HepG2 (cell line): ENCODE results near the gene ACSF3. TPM values are rescaled to one million over a fixed set of nuclear protein-coding genes. Genes with fewer than 3 reads are reported as not detected.
A peak's percentile ranks its signal among the peaks of the same experiment; 100 is the strongest.

ENCODE experiments used
- ATAD3A ChIP-seq: sonication (generic); formaldehyde crosslinking; IDR thresholded peaks from 2 replicates; pipeline ENCODE4 v1.4.0; 2020; ENCODE audit warnings: missing genetic modification reagents
- CHD2 ChIP-seq: IDR thresholded peaks from 2 replicates; pipeline ENCODE4 v1.6.1; 2011; ENCODE audit warnings: low read depth, low read length, improper control_type of control experiment
- CREB1 ChIP-seq, 2 experiments: fragments of 450-650 bp in 1 of 2; IDR thresholded peaks; 2 replicates each; pipeline ENCODE4 v1.6.1; 2016 to 2017; ENCODE audit warnings: control low read depth in 1 of 2, mild to moderate bottlenecking in 1 of 2, missing compliant biosample characterization in 1 of 2, missing genetic modification characterization in 1 of 2
- ERF ChIP-seq: IDR thresholded peaks from 2 replicates; pipeline ENCODE4 v1.6.1; 2018; ENCODE audit warnings: missing biosample characterization, missing genetic modification reagents
- FOXP4 ChIP-seq: sonication (generic); formaldehyde crosslinking; IDR thresholded peaks from 2 replicates; pipeline ENCODE4 v1.4.0; 2020; ENCODE audit warnings: missing genetic modification reagents
- KDM2A ChIP-seq: sonication (generic); formaldehyde crosslinking; IDR thresholded peaks from 2 replicates; pipeline ENCODE4 v1.4.0; 2020; ENCODE audit warnings: low read depth, missing genetic modification reagents, borderline replicate concordance
- KDM5A ChIP-seq: fragments of 200-600 bp; sonication (generic); IDR thresholded peaks from 2 replicates; pipeline ENCODE4 v1.7.0; 2018; ENCODE audit warnings: antibody characterized with exemption, mild to moderate bottlenecking, low read length, borderline replicate concordance
- KLF13 ChIP-seq: sonication (generic); formaldehyde crosslinking; IDR thresholded peaks from 2 replicates; pipeline ENCODE4 v1.4.0; 2020; ENCODE audit warnings: mild to moderate bottlenecking, missing genetic modification reagents
- MED13 ChIP-seq: sonication (generic); formaldehyde crosslinking; IDR thresholded peaks from 2 replicates; pipeline ENCODE4 v1.5.0; 2020; ENCODE audit warnings: missing genetic modification reagents
- MEIS2 ChIP-seq: sonication (generic); formaldehyde crosslinking; IDR thresholded peaks from 2 replicates; pipeline ENCODE4 v1.9.0; 2021; ENCODE audit warnings: mild to moderate bottlenecking, missing genetic modification reagents
- NR2C2 ChIP-seq: sonication (generic); formaldehyde crosslinking; IDR thresholded peaks from 2 replicates; pipeline ENCODE4 v1.4.0; 2020; ENCODE audit warnings: missing genetic modification reagents, mild to moderate bottlenecking, moderate library complexity, borderline replicate concordance
- POLR2G ChIP-seq: fragments of 200-400 bp; formaldehyde crosslinking; IDR thresholded peaks from 2 replicates; pipeline ENCODE4 v1.6.1; 2018; ENCODE audit warnings: mild to moderate bottlenecking, low read depth, low read length, moderate library complexity
- PRDM15 ChIP-seq: sonication (generic); formaldehyde crosslinking; IDR thresholded peaks from 2 replicates; pipeline ENCODE4 v1.4.0; 2020; ENCODE audit warnings: missing genetic modification reagents
- RAD51 ChIP-seq: fragments of 450-650 bp; IDR thresholded peaks from 2 replicates; pipeline ENCODE4 v1.6.1; 2016; ENCODE audit warnings: borderline replicate concordance
- RXRB ChIP-seq: IDR thresholded peaks from 2 replicates; pipeline ENCODE4 v1.6.1; 2016; ENCODE audit warnings: borderline replicate concordance, missing genetic modification reagents, missing compliant biosample characterization
- SMAD3 ChIP-seq: sonication (generic); formaldehyde crosslinking; IDR thresholded peaks from 2 replicates; pipeline ENCODE4 v1.4.0; 2020; ENCODE audit warnings: missing genetic modification reagents
- SOX5 ChIP-seq: IDR thresholded peaks from 2 replicates; pipeline ENCODE4 v1.6.1; 2016; ENCODE audit warnings: borderline replicate concordance
- TAF1 ChIP-seq: sonication (generic); formaldehyde crosslinking; IDR thresholded peaks from 2 replicates; pipeline ENCODE4 v1.4.0; 2020; ENCODE audit warnings: missing genetic modification reagents
- TEAD2 ChIP-seq: sonication (generic); formaldehyde crosslinking; IDR thresholded peaks from 2 replicates; pipeline ENCODE4 v1.9.0; 2021; ENCODE audit warnings: missing genetic modification reagents
- TOPORS ChIP-seq: sonication (generic); formaldehyde crosslinking; IDR thresholded peaks from 2 replicates; pipeline ENCODE4 v1.8.0; 2023; ENCODE audit warnings: mild to moderate bottlenecking, missing genetic modification reagents
- ZFX ChIP-seq: sonication (generic); formaldehyde crosslinking; IDR thresholded peaks from 2 replicates; pipeline ENCODE4 v1.4.0; 2020; ENCODE audit warnings: mild to moderate bottlenecking, low read depth, missing genetic modification reagents, moderate library complexity
- ZNF121 ChIP-seq: sonication (generic); formaldehyde crosslinking; IDR thresholded peaks from 2 replicates; pipeline ENCODE4 v1.5.0; 2020; ENCODE audit warnings: mild to moderate bottlenecking, missing genetic modification reagents
- ZNF205 ChIP-seq: IDR thresholded peaks from 2 replicates; pipeline ENCODE4 v1.6.1; 2018; ENCODE audit warnings: missing biosample characterization, missing genetic modification reagents
- ZNF263 ChIP-seq: sonication (generic); formaldehyde crosslinking; IDR thresholded peaks from 2 replicates; pipeline ENCODE4 v1.4.0; 2020; ENCODE audit warnings: missing genetic modification reagents
- ZNF563 ChIP-seq: sonication (generic); formaldehyde crosslinking; IDR thresholded peaks from 2 replicates; pipeline ENCODE4 v1.8.0; 2022; ENCODE audit warnings: mild to moderate bottlenecking, moderate library complexity, missing genetic modification reagents
- ZNF720 ChIP-seq: sonication (generic); formaldehyde crosslinking; IDR thresholded peaks from 2 replicates; pipeline ENCODE4 v1.4.0; 2020; ENCODE audit warnings: missing genetic modification reagents
- ZNF761 ChIP-seq: sonication (generic); formaldehyde crosslinking; conservative IDR thresholded peaks from 2 replicates; pipeline ENCODE4 v1.4.0; 2020; ENCODE audit warnings: mild to moderate bottlenecking, missing genetic modification reagents
- polyA plus RNA-seq, 8 experiments: library from polyadenylated mRNA; depleted of rRNA in 3 of 8; stranded (reverse) in 7 of 8; unstranded in 1 of 8; fragments of >200 nt; fragmentation: Illumina TruSeq in 4 of 8; extraction: Trizol in 4 of 8; gene quantifications; 2 replicates each; pipeline versions ENCODE4 v1.2.1 to v1.2.3, GENCODE V29; 2011 to 2016; ENCODE audit warnings: low read depth in 4 of 8, missing spikeins in 1 of 8, mixed read lengths in 1 of 8; ENCODE audit not compliant: insufficient read depth in 1 of 8
- total RNA-seq, 5 experiments: library from RNA; depleted of rRNA; stranded (reverse); fragments of >200 nt; fragmentation: Illumina TruSeq; extraction: Trizol; gene quantifications; 2 replicates each; pipeline ENCODE4 v1.2.3, GENCODE V29; 2016; ENCODE audit warnings: low read depth in 1 of 5

Gene ACSF3
- total and polyA plus RNA-seq, 2 of the 13 experiments (the other 11 are each of a cell fraction or from before 2014, with no cell fraction given) = 14.9 to 30.6 TPM

GRCh38 chr16:89155184-89155679, 61.6 kb downstream of the ACSF3 start (continued):
- TF ChIP-seq SMAD3 = no peak
- TF ChIP-seq SOX5 = no peak
- TF ChIP-seq FOXP4 (CRISPR knock-in tag) = no peak
- no peak for TF ChIP-seq ZNF121 (CRISPR knock-in tag)
- TF ChIP-seq TAF1 (CRISPR knock-in tag) = no peak
- TF ChIP-seq TOPORS (CRISPR knock-in tag) = no peak
- no peak for TF ChIP-seq CHD2
- TF ChIP-seq MEIS2 (CRISPR knock-in tag) = no peak
- no peak for TF ChIP-seq CREB1 (IDR thresholded peaks at IDR 0.05)
- no peak for TF ChIP-seq CREB1 (CRISPR knock-in tag; IDR thresholded peaks at IDR 0.05)
- TF ChIP-seq ATAD3A = no peak
- TF ChIP-seq MED13 (CRISPR knock-in tag) = no peak
- TF ChIP-seq PRDM15 (CRISPR knock-in tag) = no peak
- no peak for TF ChIP-seq RAD51
- TF ChIP-seq ZNF263 (CRISPR knock-in tag) = no peak
- 0 out of 2 replicates have a peak, but pooled peaks have one; percentile 18 for TF ChIP-seq ZFX
- peak; percentile 93 for TF ChIP-seq KDM2A (CRISPR knock-in tag)
- no peak for TF ChIP-seq KDM5A
- TF ChIP-seq ZNF761 = no peak
- TF ChIP-seq NR2C2 (CRISPR knock-in tag) = no peak
- TF ChIP-seq RXRB (CRISPR knock-in tag) = no peak
- no peak for TF ChIP-seq ZNF205
- TF ChIP-seq KLF13 (CRISPR knock-in tag) = no peak
- TF ChIP-seq ZNF563 = no peak
- TF ChIP-seq TEAD2 (CRISPR knock-in tag) = no peak
- no peak for TF ChIP-seq ERF (CRISPR knock-in tag)
- TF ChIP-seq POLR2G = peak; percentile 2; the same call in 1 of the 2 replicates
- TF ChIP-seq ZNF720 (CRISPR knock-in tag) = no peak
